Smooth muscle cell (in vitro differentiated cells): ENCODE measurements around the gene HTRA1. TPM values are rescaled to one million over a fixed set of nuclear protein-coding genes. Genes with fewer than 3 reads are reported as not detected.

Source experiments
- DNase-seq: peaks from one replicate; lab custom pipeline; 2025; ENCODE audit not compliant: unreplicated experiment; lab: John Stamatoyannopoulos, UW
- H2AFZ ChIP-seq: fragments of 200-600 bp; sonication (generic); 2 replicates; pipeline ENCODE4 v1.6.0; 2016; ENCODE audit warnings: antibody characterized with exemption, low read depth, mild to moderate bottlenecking
- H3F3A ChIP-seq: fragments of 200-600 bp; sonication (generic); 2 replicates; pipeline ENCODE4 v1.6.0; 2017; ENCODE audit warnings: antibody characterized with exemption, low read depth
- H3K27ac ChIP-seq: fragments of 200-600 bp; sonication (generic); 2 replicates; pipeline ENCODE4 v1.5.1; 2016; ENCODE audit warnings: low read depth, mild to moderate bottlenecking
- H3K27me3 ChIP-seq: fragments of 200-600 bp; sonication (generic); 2 replicates; pipeline ENCODE4 v1.6.1; 2016; ENCODE audit warnings: low read depth, mild to moderate bottlenecking
- H3K36me3 ChIP-seq: fragments of 200-600 bp; sonication (generic); 2 replicates; pipeline ENCODE4 v1.5.1; 2016; ENCODE audit warnings: low read depth
- H3K4me1 ChIP-seq: fragments of 200-600 bp; sonication (generic); 2 replicates; pipeline ENCODE4 v1.5.1; 2016; ENCODE audit warnings: low read depth
- H3K4me2 ChIP-seq: fragments of 200-600 bp; sonication (generic); 2 replicates; pipeline ENCODE4 v1.6.0; 2016; ENCODE audit warnings: mild to moderate bottlenecking
- H3K4me3 ChIP-seq: fragments of 200-600 bp; sonication (generic); 2 replicates; pipeline ENCODE4 v1.5.1; 2016; ENCODE audit warnings: mild to moderate bottlenecking
- H3K79me2 ChIP-seq: fragments of 200-600 bp; sonication (generic); 2 replicates; pipeline ENCODE4 v1.6.0; 2016; ENCODE audit warnings: low read depth, mild to moderate bottlenecking
- H3K9ac ChIP-seq: fragments of 200-600 bp; sonication (generic); 2 replicates; pipeline ENCODE4 v1.6.0; 2016; ENCODE audit warnings: low read depth
- H3K9me3 ChIP-seq: fragments of 200-600 bp; sonication (generic); replicated peaks from 2 replicates; pipeline ENCODE4 v1.5.1; 2016; ENCODE audit warnings: low read depth
- H4K20me1 ChIP-seq: fragments of 200-600 bp; sonication (generic); 2 replicates; pipeline ENCODE4 v1.6.0; 2016; ENCODE audit warnings: low read depth
- WGBS: methylation state at CpG from one replicate; pipeline ENCODE4 v1.1.7; 2016; ENCODE audit warnings: low lambda C conversion rate; 5-methylcytosine and 5-hydroxymethylcytosine counted together
- polyA plus RNA-seq: library from polyadenylated mRNA; unstranded; fragments of >200 nt; fragmentation: Nextera tagmentation; extraction: Ambion mirVana; gene quantifications from 2 replicates; pipeline ENCODE4 v1.2.1, GENCODE V29; 2016
- total RNA-seq: library from RNA; depleted of rRNA; stranded (reverse); fragments of >200 nt; gene quantifications from 2 replicates; pipeline ENCODE4 v1.2.3, GENCODE V29; 2014
- TF ChIP-seq, protein P1 (sequence below): fragments of 200-600 bp; sonication (generic); IDR thresholded peaks from 2 replicates; pipeline ENCODE4 v1.5.1; 2017; ENCODE audit warnings: borderline replicate concordance, mild to moderate bottlenecking, antibody characterized with exemption; ENCODE audit not compliant: insufficient read depth, poor library complexity, severe bottlenecking

HTRA1 gene
- total and polyA plus RNA-seq, 2 experiments from 2014 or later: 175 to 257 TPM

DNA sequence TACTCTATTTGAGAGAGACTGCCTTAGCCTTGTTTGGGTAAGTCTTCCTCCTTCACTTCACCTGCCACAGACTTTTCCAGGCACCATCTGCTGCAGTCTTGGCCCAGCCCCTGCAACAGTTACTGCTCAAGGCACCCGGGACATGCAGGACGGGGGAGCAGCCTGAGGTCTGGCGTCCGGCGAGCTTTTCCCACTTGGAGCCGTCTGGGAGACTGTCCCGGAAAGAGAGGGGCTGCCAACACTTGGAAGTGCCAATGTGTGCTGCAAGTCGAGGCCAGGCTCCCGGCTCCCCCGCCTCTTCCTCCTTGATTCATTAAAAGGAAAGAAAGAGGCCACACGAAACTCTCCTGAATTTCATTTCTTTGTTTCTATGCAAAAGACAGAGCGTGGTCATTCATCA is 13.7 kb downstream of the HTRA1 start:
- no peak for DNase-seq
- H3F3A ChIP-seq: peaks cover 29% of the 10 kb centered on the region
- H3K79me2 ChIP-seq: peaks cover 19% of the 10 kb centered on the region
- H3K9me3 ChIP-seq: no peaks in the 10 kb centered on the region
- peak overlapping the region; percentile 79 for H3K4me2 ChIP-seq
- 23% methylated on average over 12 of the region's 12 CpGs for WGBS
- no peak overlapping the region for H2AFZ ChIP-seq
- H3K4me1 ChIP-seq: peaks cover 26% of the 10 kb centered on the region
- H3K4me3 ChIP-seq: no peak overlapping the region
- H3K27ac ChIP-seq: peak overlapping the region; percentile 82
- H3K9ac ChIP-seq: no peak overlapping the region
- TF ChIP-seq, protein P1, sequence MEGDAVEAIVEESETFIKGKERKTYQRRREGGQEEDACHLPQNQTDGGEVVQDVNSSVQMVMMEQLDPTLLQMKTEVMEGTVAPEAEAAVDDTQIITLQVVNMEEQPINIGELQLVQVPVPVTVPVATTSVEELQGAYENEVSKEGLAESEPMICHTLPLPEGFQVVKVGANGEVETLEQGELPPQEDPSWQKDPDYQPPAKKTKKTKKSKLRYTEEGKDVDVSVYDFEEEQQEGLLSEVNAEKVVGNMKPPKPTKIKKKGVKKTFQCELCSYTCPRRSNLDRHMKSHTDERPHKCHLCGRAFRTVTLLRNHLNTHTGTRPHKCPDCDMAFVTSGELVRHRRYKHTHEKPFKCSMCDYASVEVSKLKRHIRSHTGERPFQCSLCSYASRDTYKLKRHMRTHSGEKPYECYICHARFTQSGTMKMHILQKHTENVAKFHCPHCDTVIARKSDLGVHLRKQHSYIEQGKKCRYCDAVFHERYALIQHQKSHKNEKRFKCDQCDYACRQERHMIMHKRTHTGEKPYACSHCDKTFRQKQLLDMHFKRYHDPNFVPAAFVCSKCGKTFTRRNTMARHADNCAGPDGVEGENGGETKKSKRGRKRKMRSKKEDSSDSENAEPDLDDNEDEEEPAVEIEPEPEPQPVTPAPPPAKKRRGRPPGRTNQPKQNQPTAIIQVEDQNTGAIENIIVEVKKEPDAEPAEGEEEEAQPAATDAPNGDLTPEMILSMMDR: no peak
- no peaks in the 10 kb centered on the region for H4K20me1 ChIP-seq
- H3K36me3 ChIP-seq: no peaks in the 10 kb centered on the region
- no peaks in the 10 kb centered on the region for H3K27me3 ChIP-seq

DNA sequence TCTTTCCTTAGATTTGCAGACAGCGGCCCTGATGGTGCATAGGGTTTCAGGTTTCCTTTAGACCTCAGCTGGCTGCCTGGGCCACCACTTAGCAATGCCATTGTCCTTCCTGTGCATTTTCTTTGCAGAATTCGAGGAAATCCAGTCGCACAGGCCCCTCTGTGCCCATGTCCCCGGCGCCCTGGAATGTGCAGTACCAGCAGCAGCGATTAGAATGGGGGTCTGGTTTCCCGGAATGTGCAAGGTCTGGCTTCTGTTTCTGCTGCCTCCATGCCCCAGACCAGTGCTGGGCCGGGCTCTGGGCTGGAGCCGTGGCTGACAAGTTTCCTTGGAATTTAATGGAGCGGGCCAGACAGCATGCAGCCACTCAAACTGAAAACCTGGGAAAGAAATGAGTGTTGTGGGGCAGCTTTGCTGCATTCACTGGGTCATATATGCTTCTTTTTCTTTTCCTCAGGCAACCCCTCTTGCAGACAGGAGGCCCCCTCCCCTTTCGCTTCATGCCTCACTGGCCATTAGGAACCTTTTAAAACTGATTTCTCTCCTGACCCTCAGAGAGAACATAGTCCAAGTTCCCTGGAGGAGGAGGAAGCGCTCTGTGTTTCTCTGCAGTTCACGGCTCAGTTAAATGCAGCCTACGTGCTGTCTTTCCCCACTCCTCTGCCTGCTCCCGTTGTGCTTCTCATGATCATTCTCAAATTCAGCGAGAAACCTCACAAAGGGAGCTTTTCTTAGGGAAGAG is 14.4 kb downstream of the HTRA1 start:
- Histone ChIP-seq H3K27me3 (no peaks in the 10 kb centered on the region), H3K27ac (peak overlapping the region; percentile 82), H3K9me3 (no peaks in the 10 kb centered on the region), H3F3A (peaks cover 29% of the 10 kb centered on the region), H3K9ac (no peak overlapping the region), H2AFZ (peak overlapping the region; percentile 15), H3K79me2 (peaks cover 26% of the 10 kb centered on the region), H3K36me3 (no peaks in the 10 kb centered on the region), H3K4me2 (peak overlapping the region; percentile 79), H3K4me3 (no peak overlapping the region), H3K4me1 (peaks cover 26% of the 10 kb centered on the region), H4K20me1 (no peaks in the 10 kb centered on the region)
- DNase-seq: no peak
- 10% methylated on average over 16 of the region's 16 CpGs for WGBS
- TF ChIP-seq, protein P1: no peak

DNA sequence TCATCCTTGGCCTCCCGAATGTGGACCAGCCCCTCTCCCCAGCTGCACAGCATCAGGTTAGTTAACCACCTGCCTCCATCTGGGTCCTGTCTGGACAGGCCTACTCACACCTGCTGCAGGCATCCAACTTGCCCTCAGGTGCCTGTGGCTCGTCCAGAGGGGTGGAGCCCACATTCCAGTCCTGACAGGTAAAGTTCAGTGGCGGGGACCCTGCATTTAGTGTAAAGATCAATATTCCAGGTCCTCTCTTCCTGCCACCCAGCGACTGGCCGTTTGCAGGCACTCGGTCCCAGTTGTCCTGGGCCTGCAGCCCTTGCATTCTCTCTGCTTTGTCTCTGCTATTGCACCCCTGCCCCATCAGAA is 15.0 kb downstream of the HTRA1 start:
- H3K9me3 ChIP-seq: no peaks in the 10 kb centered on the region
- H3K36me3 ChIP-seq: no peaks in the 10 kb centered on the region
- peaks cover 29% of the 10 kb centered on the region for H3K79me2 ChIP-seq
- no peak for DNase-seq
- H4K20me1 ChIP-seq: no peaks in the 10 kb centered on the region
- peak overlapping the region; percentile 82 for H3K27ac ChIP-seq
- peaks cover 29% of the 10 kb centered on the region for H3F3A ChIP-seq
- H3K4me3 ChIP-seq: no peak overlapping the region
- TF ChIP-seq, protein P1: no peak
- peak overlapping the region; percentile 15 for H2AFZ ChIP-seq
- peak overlapping the region; percentile 79 for H3K4me2 ChIP-seq
- no peaks in the 10 kb centered on the region for H3K27me3 ChIP-seq
- H3K9ac ChIP-seq: no peak overlapping the region
- peaks cover 26% of the 10 kb centered on the region for H3K4me1 ChIP-seq
- WGBS: 53% methylated on average over 6 of the region's 6 CpGs

DNA sequence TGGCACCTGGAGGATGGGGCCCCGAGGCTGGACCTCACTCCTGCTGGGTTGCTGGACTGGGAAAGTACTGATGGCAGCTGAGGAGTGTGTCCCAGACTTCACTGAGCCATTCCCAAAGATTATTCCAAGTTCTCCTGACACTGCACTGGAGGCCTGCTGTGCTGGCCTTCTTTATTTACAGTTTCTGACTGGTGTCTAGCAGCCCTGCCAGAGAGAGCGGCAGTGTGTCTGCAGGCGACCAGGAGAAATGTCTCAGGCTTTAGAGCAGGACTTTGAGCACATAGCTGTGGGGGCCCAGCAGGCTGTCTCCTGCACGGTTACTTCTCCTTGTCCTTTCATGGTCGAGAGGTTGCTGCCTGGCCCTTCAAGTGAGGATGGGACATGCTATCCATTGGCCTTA is 16.1 kb downstream of the HTRA1 start:
- Histone ChIP-seq H3K36me3 (no peaks in the 10 kb centered on the region), H3K79me2 (peaks cover 25% of the 10 kb centered on the region), H3K9me3 (no peaks in the 10 kb centered on the region), H3K9ac (no peak overlapping the region), H2AFZ (no peak overlapping the region), H3K27ac (peak overlapping the region; percentile 6), H3K4me1 (peaks cover 26% of the 10 kb centered on the region), H3K4me3 (no peak overlapping the region), H4K20me1 (no peaks in the 10 kb centered on the region), H3K4me2 (peak overlapping the region; percentile 51), H3F3A (peaks cover 29% of the 10 kb centered on the region), H3K27me3 (no peaks in the 10 kb centered on the region)
- no peak for DNase-seq
- TF ChIP-seq, protein P1: no peak
- WGBS: 37% methylated on average over 5 of the region's 5 CpGs
